Motor neuron (in vitro differentiated cells): ENCODE data around the gene DYRK4. TPM values are rescaled to one million over a fixed set of nuclear protein-coding genes. Genes with fewer than 3 reads are reported as not detected.
A peak's percentile ranks its signal among the peaks of the same experiment; 100 is the strongest.

Source experiments
- ATAC-seq, 8 experiments: fragments of 200-7000 bp; cut with Tn5 transposase; replicated peaks in 6 of 8; 2 replicates each; pipeline ENCODE4 v1.8.0; 2021; ENCODE audit warnings: mild to moderate bottlenecking in 8 of 8, moderate library complexity in 8 of 8
- H3K27ac ChIP-seq, 2 donors: fragments of 250-450 bp; sonication (Bioruptor Pico); 2 replicates each; pipeline ENCODE4 v1.9.0; 2021; ENCODE audit warnings: antibody characterized with exemption in 2 of 2, mild to moderate bottlenecking in 2 of 2, moderate library complexity in 1 of 2
- H3K4me1 ChIP-seq, 2 donors: fragments of 250-450 bp; sonication (Bioruptor Pico); replicated peaks in 1 of 2; 2 replicates each; pipeline ENCODE4 v1.6.1; 2021; ENCODE audit warnings: antibody characterized with exemption in 2 of 2, mild to moderate bottlenecking in 2 of 2, moderate library complexity in 1 of 2
- H3K4me3 ChIP-seq, 5 donors: fragments of 250-450 bp; sonication (Bioruptor Pico); 2 replicates each; pipeline ENCODE4 v1.9.0; 2021; ENCODE audit warnings: antibody characterized with exemption in 5 of 5, mild to moderate bottlenecking in 5 of 5, moderate library complexity in 4 of 5
- WGBS, 10 experiments: fragments of 450-650 bp; shearing (Covaris generic); methylation state at CpG; one replicate each; pipeline ENCODE4 v1.0.0; 2022; 5-methylcytosine and 5-hydroxymethylcytosine counted together
- in situ Hi-C, 9 experiments: fragments of 400-800 bp; cut with MboI; loops; one replicate each; pipeline ENCODE4 v1.15.0; 2021; ENCODE audit warnings: low sequenced_read_pairs in 9 of 9, low pct_unique_long_range_greater_than_20kb in 2 of 9; ENCODE audit not compliant: unreplicated experiment in 9 of 9
- total RNA-seq, 8 experiments: library from RNA; unstranded; fragments of 300-600 nt; gene quantifications; 2 replicates each; pipeline versions ENCODE4 v1.2.3 to v1.2.4, GENCODE V29; 2022

DYRK4 gene
- total RNA-seq, 8 experiments from 2014 or later: 37.1 to 100 (median 55.8) TPM

- ATAC-seq: no peak
- H3K4me3 ChIP-seq: no peak overlapping the region
- no peak overlapping the region for H3K27ac ChIP-seq
- 75 to 89% (median 86%) methylated on average over 3 to 5 of the region's 6 CpGs; no CpG with 5 or more reads in 6 of the 10 experiments for WGBS, 10 experiments
- in situ Hi-C loops: no loop called here
- H3K4me1 ChIP-seq: peaks cover 2 to 8% of the 10 kb centered on the region in 2 donors
Observed at GRCh38 chr12:4595881-4596280, 33.9 kb downstream of the DYRK4 start.

- ATAC-seq: no peak
- Histone ChIP-seq H3K27ac (no peak overlapping the region), H3K4me1 (peaks cover 3 to 19% of the 10 kb centered on the region in 2 donors), H3K4me3 (no peak overlapping the region)
- WGBS, 10 experiments: 7 to 73% (median 53%) methylated on average over 2 to 7 of the region's 7 CpGs; no CpG with 5 or more reads in 1 of the 10 experiments
- in situ Hi-C loops: no loop called here
Observed at GRCh38 chr12:4603421-4603820, 41.4 kb downstream of the DYRK4 start.

GRCh38 chr12:4603946-4604345, 41.9 kb downstream of the DYRK4 start:
- WGBS, 10 experiments: 0 to 63% (median 18%) methylated on average over 1 of the region's 1 CpG

GRCh38 chr12:4604684-4605193, 42.7 kb downstream of the DYRK4 start:
- WGBS, 10 experiments: 0 to 13% (median 1%) methylated on average over 2 to 17 of the region's 25 CpGs; no CpG with 5 or more reads in 2 of the 10 experiments
- in situ Hi-C loops: no loop called here
- peak; percentile 95 to 99 (median 96) for ATAC-seq
- Histone ChIP-seq H3K27ac (peak overlapping the region; percentile 29 to 67), H3K4me1 (peaks cover 3 to 19% of the 10 kb centered on the region in 2 donors), H3K4me3 (peak overlapping the region; percentile 57 to 90 (median 68))

More at GRCh38 chr12:4603946-4604345, 41.9 kb downstream of the DYRK4 start:
- in situ Hi-C loops: no loop called here
- ATAC-seq: no peak
- Histone ChIP-seq H3K4me1 (peaks cover 3 to 19% of the 10 kb centered on the region in 2 donors), H3K27ac (no peak overlapping the region), H3K4me3 (no peak overlapping the region)

GRCh38 chr12:4607056-4607455, 45.0 kb downstream of the DYRK4 start:
- no peak for ATAC-seq
- in situ Hi-C loops: no loop called here
- peaks cover 3 to 19% of the 10 kb centered on the region in 2 donors for H3K4me1 ChIP-seq
- no peak overlapping the region for H3K27ac ChIP-seq
- WGBS, 10 experiments: 76 to 100% (median 84%) methylated on average over 1 to 3 of the region's 3 CpGs; no CpG with 5 or more reads in 6 of the 10 experiments
- no peak overlapping the region for H3K4me3 ChIP-seq

- in situ Hi-C loops: no loop called here
Observed at GRCh38 chr12:4609071-4609470, 47.1 kb downstream of the DYRK4 start.

GRCh38 chr12:4610481-4610880, 48.5 kb downstream of the DYRK4 start:
- Histone ChIP-seq H3K27ac (no peak overlapping the region), H3K4me1 (peaks cover 3 to 12% of the 10 kb centered on the region in 2 donors), H3K4me3 (no peak overlapping the region)
- ATAC-seq: no peak
- in situ Hi-C loops: no loop called here
- WGBS, 10 experiments: 50 to 100% (median 83%) methylated on average over 1 to 4 of the region's 4 CpGs

More at GRCh38 chr12:4609071-4609470, 47.1 kb downstream of the DYRK4 start:
- H3K4me3 ChIP-seq: no peak overlapping the region
- H3K4me1 ChIP-seq: peaks cover 3 to 13% of the 10 kb centered on the region in 2 donors
- 88 to 100% (median 93%) methylated on average over 1 to 7 of the region's 9 CpGs; no CpG with 5 or more reads in 3 of the 10 experiments for WGBS, 10 experiments
- H3K27ac ChIP-seq: no peak overlapping the region
- no peak for ATAC-seq

- in situ Hi-C loops: no loop called here
- H3K4me3 ChIP-seq: no peak overlapping the region
- WGBS, 10 experiments: 82 to 100% (median 92%) methylated on average over 2 to 8 of the region's 9 CpGs; no CpG with 5 or more reads in 7 of the 10 experiments
- H3K27ac ChIP-seq: no peak overlapping the region
- no peak for ATAC-seq
- H3K4me1 ChIP-seq: no peaks in the 10 kb centered on the region
Observed at GRCh38 chr12:4615667-4616066, 53.7 kb downstream of the DYRK4 start.

GRCh38 chr12:4621511-4621910, 59.5 kb downstream of the DYRK4 start:
- ATAC-seq: no peak
- Histone ChIP-seq H3K4me3 (no peak overlapping the region), H3K4me1 (no peaks in the 10 kb centered on the region), H3K27ac (no peak overlapping the region)
- 39 to 100% (median 88%) methylated on average over 1 to 3 of the region's 3 CpGs; no CpG with 5 or more reads in 1 of the 10 experiments for WGBS, 10 experiments
- in situ Hi-C loops: no loop called here

GRCh38 chr12:4626543-4626942, 64.5 kb downstream of the DYRK4 start:
- no peak overlapping the region for H3K4me3 ChIP-seq
- WGBS, 10 experiments: 18 to 90% (median 57%) methylated on average over 2 to 4 of the region's 5 CpGs; no CpG with 5 or more reads in 3 of the 10 experiments
- no peaks in the 10 kb centered on the region for H3K4me1 ChIP-seq
- no peak overlapping the region for H3K27ac ChIP-seq
- in situ Hi-C loops: no loop called here
- ATAC-seq: no peak

- Histone ChIP-seq H3K4me1 (no peaks in the 10 kb centered on the region), H3K27ac (no peak overlapping the region), H3K4me3 (no peak overlapping the region)
- in situ Hi-C loops: no loop called here
- ATAC-seq: no peak
- 55 to 100% (median 83%) methylated on average over 1 to 8 of the region's 10 CpGs; no CpG with 5 or more reads in 3 of the 10 experiments for WGBS, 10 experiments
Observed at GRCh38 chr12:4628406-4628805, 66.4 kb downstream of the DYRK4 start.

- Histone ChIP-seq H3K4me1 (no peaks in the 10 kb centered on the region), H3K4me3 (no peak overlapping the region), H3K27ac (no peak overlapping the region)
- WGBS, 10 experiments: 0 to 54% (median 15%) methylated on average over 2 to 5 of the region's 5 CpGs; no CpG with 5 or more reads in 2 of the 10 experiments
- in situ Hi-C loops: no loop called here
- no peak for ATAC-seq
Observed at GRCh38 chr12:4630262-4630661, 68.3 kb downstream of the DYRK4 start.

- Histone ChIP-seq H3K27ac (no peak overlapping the region), H3K4me1 (peaks cover 5 to 11% of the 10 kb centered on the region in 2 donors), H3K4me3 (no peak overlapping the region)
- in situ Hi-C loops: no loop called here
- no peak for ATAC-seq
- WGBS, 10 experiments: 20 to 100% (median 66%) methylated on average over 1 to 6 of the region's 6 CpGs
Observed at GRCh38 chr12:4643747-4644146, 81.7 kb downstream of the DYRK4 start.

- in situ Hi-C loops: no loop called here
- 38 to 100% (median 88%) methylated on average over 1 of the region's 1 CpG; no CpG with 5 or more reads in 3 of the 10 experiments for WGBS, 10 experiments
- ATAC-seq: peak in 2 of 8 experiments; percentile 63 to 81
- no peak overlapping the region for H3K27ac ChIP-seq
- peaks cover 9 to 14% of the 10 kb centered on the region in 2 donors for H3K4me1 ChIP-seq
- H3K4me3 ChIP-seq: no peak overlapping the region
Observed at GRCh38 chr12:4645023-4645422, 83.0 kb downstream of the DYRK4 start.
